ENCODE results near the gene NXN.
A peak's percentile ranks its signal among the peaks of the same experiment; 100 is the strongest.

The NXN gene

DNA sequence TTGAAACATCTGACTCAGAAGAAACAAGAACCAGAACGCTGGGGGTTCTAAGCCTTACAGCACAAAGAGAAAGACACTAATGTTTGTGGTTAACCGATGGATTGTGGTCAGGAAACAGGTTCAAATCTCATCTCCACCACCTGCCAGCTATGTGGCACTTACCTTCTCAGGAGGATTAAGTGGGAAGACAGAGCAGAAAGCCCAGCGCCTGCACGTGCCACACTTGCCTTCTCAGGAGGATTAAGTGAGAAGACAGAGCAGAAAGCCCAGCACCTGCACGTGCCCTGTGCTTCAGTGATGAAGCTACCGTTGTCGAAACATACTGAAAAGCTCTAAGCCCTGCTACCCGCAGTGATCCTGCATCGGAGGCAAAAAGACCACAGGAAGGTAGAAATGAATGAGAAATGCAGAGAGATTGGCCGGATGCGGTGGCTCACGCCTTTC is 90.6 kb downstream of the NXN start:
- no peaks in the 10 kb centered on the region for H3K4me1 ChIP-seq (ENCODE audit: control insufficient read depth in 1 of 2, insufficient read depth in 2 of 2, low read length in 2 of 2)

DNA sequence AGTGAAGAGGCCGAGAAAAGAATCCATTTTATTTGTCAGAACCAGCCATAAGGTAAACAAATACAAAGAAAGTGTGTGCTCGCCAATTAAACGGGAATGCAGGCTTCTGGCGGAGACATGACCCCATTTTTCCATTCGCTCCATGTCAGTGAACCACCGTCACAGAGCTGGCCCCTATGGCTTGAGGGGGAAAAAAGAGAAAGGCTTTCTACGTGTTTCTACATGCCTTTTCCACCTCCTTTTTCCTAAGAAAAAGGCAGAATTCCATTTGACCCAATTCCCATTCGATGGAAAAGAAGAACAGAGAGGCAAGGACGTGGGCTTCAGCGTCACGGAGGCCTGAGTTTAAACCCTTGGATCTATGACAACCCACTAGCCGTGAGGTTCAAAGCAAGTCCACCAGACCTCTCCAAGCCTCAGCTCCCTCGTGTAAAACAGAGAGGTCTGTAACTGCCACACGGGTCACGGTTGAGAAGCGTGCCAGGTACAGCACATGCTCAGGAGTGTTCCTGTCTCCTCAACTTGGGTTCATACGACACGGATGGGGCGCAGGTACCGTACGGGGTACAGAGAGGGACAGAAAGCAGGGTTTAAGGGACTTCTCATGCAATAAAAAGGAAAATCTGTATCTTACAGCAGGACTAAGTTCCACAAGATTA is 91.9 kb downstream of the NXN start:
- H3K27ac ChIP-seq (ENCODE audit: low read depth, low read length) = no peak overlapping the region
- no peaks in the 10 kb centered on the region for H3K27me3 ChIP-seq (ENCODE audit: control insufficient read depth in 1 of 2, insufficient read depth in 2 of 2, low read length in 2 of 2)
- H3K9ac ChIP-seq (ENCODE audit: low read depth in 1 of 2, low read length in 2 of 2) = no peak overlapping the region
- no peak overlapping the region for H3K4me3 ChIP-seq (ENCODE audit: low read depth in 1 of 2, low read length in 2 of 2)
- no peaks in the 10 kb centered on the region for H3K36me3 ChIP-seq (ENCODE audit: control insufficient read depth in 1 of 2, insufficient read depth in 2 of 2, low read length in 2 of 2)
- H3K9me3 ChIP-seq (ENCODE audit: control insufficient read depth in 1 of 2, low read length in 2 of 2) = no peaks in the 10 kb centered on the region
- no peaks in the 10 kb centered on the region for H3K4me1 ChIP-seq (ENCODE audit: control insufficient read depth in 1 of 2, insufficient read depth in 2 of 2, low read length in 2 of 2)

More for the DNA sequence above, 90.6 kb downstream of the NXN start:
- Histone ChIP-seq H3K4me3 (ENCODE audit: low read depth in 1 of 2, low read length in 2 of 2) (no peak overlapping the region), H3K36me3 (ENCODE audit: control insufficient read depth in 1 of 2, insufficient read depth in 2 of 2, low read length in 2 of 2) (no peaks in the 10 kb centered on the region), H3K27ac (ENCODE audit: low read depth, low read length) (no peak overlapping the region), H3K27me3 (ENCODE audit: control insufficient read depth in 1 of 2, insufficient read depth in 2 of 2, low read length in 2 of 2) (no peaks in the 10 kb centered on the region), H3K9ac (ENCODE audit: low read depth in 1 of 2, low read length in 2 of 2) (no peak overlapping the region), H3K9me3 (ENCODE audit: control insufficient read depth in 1 of 2, low read length in 2 of 2) (no peaks in the 10 kb centered on the region)

DNA sequence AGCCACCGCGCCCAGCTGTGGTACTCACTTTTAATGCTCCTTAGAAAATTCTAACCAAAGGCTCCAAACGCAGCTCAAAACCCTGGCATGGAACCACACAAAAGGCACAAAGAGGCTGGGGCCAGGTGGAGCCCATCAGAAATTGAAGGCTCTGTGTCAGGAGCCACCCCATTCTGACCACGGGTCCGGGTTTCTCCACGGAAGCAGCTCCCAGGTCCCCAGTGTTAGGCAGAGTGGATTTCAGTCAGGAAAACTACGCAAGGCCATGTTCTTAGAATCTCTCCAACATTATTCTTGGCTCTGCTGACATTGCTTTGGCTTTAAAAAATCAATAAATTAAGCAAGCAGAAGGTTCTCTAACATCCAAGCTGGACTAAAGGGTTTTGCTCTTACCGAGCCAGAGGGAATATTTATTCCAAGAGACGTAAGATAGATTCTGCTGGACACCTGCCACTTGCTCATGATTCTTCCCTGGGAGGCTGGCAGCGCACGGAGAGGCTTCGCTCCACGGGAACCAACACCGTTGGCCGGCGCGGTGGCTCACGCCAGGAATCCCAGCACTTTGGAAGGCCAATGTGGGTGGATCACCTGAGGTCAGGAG is 93.5 kb downstream of the NXN start:
- no peaks in the 10 kb centered on the region for H3K4me1 ChIP-seq (ENCODE audit: control insufficient read depth in 1 of 2, insufficient read depth in 2 of 2, low read length in 2 of 2)
- H3K27ac ChIP-seq (ENCODE audit: low read depth, low read length) = no peak overlapping the region
- H3K4me3 ChIP-seq (ENCODE audit: low read depth in 1 of 2, low read length in 2 of 2) = no peak overlapping the region
- H3K9ac ChIP-seq (ENCODE audit: low read depth in 1 of 2, low read length in 2 of 2) = no peak overlapping the region
- no peaks in the 10 kb centered on the region for H3K9me3 ChIP-seq (ENCODE audit: control insufficient read depth in 1 of 2, low read length in 2 of 2)
- no peaks in the 10 kb centered on the region for H3K36me3 ChIP-seq (ENCODE audit: control insufficient read depth in 1 of 2, insufficient read depth in 2 of 2, low read length in 2 of 2)
- H3K27me3 ChIP-seq (ENCODE audit: control insufficient read depth in 1 of 2, insufficient read depth in 2 of 2, low read length in 2 of 2) = no peaks in the 10 kb centered on the region

DNA sequence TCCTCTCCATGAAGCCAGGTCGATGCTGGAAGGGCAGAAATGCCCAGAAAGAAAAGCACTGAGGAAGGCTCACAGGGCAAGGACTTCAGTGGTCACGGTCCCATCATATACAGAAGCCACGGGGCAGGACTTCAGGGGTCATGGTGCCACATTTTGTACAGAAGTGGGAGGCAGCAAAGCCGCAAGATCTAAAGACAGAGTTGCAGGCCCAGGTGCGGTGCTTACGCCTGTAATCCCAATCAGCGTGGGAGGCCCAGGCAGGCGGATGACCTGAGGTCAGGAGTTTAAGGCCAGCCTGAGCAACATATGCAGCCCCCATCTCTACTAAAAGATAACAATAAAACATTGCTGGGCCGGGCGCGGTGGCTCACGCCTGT is 96.0 kb downstream of the NXN start:
- Histone ChIP-seq H3K36me3 (ENCODE audit: control insufficient read depth in 1 of 2, insufficient read depth in 2 of 2, low read length in 2 of 2) (no peaks in the 10 kb centered on the region), H3K9me3 (ENCODE audit: control insufficient read depth in 1 of 2, low read length in 2 of 2) (no peaks in the 10 kb centered on the region), H3K27ac (ENCODE audit: low read depth, low read length) (peak overlapping the region; percentile 13), H3K4me1 (ENCODE audit: control insufficient read depth in 1 of 2, insufficient read depth in 2 of 2, low read length in 2 of 2) (peaks cover 0 to 7% of the 10 kb centered on the region in 2 donors), H3K4me3 (ENCODE audit: low read depth in 1 of 2, low read length in 2 of 2) (no peak overlapping the region), H3K27me3 (ENCODE audit: control insufficient read depth in 1 of 2, insufficient read depth in 2 of 2, low read length in 2 of 2) (no peaks in the 10 kb centered on the region), H3K9ac (ENCODE audit: low read depth in 1 of 2, low read length in 2 of 2) (no peak overlapping the region)

DNA sequence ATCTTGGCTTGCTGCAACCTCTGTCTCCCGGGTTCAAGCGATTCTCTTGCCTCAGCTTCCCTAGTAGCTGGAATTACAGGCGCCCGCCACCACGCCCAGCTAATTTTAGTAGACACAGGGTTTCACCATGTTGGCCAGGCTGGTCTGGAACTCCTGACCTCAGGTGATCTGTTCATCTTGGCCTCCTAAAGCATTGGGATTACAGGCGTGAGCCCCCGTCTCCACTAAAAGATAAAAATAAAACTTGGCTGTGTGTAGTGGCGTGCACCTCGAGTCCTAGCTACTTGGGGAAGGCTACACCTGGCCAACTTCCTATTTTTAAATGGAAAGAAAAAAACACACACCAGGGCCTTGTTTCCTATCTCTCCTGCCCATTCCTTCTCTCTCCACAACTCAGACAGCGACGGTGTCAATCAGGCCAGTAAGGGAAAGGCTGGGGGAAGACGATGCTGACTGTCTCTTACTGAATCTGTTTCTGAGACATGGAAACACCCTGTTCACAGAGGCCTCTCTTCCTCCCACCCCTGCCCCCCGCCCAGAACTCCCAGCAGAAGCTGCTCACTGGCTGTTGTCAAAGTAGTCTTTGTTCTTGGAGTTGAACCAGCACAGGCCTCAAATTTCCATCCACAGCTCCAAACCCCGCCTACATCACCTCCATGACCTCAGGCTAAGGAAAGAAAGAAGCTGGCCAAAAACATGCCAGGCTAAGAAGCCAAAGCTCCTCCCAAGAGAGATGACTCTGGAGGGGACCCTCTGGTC is 96.6 kb downstream of the NXN start:
- H3K27ac ChIP-seq (ENCODE audit: low read depth, low read length) = no peak overlapping the region
- H3K4me1 ChIP-seq (ENCODE audit: control insufficient read depth in 1 of 2, insufficient read depth in 2 of 2, low read length in 2 of 2) = peaks cover 0 to 7% of the 10 kb centered on the region in 2 donors
- H3K9me3 ChIP-seq (ENCODE audit: control insufficient read depth in 1 of 2, low read length in 2 of 2) = no peaks in the 10 kb centered on the region
- no peaks in the 10 kb centered on the region for H3K27me3 ChIP-seq (ENCODE audit: control insufficient read depth in 1 of 2, insufficient read depth in 2 of 2, low read length in 2 of 2)
- no peaks in the 10 kb centered on the region for H3K36me3 ChIP-seq (ENCODE audit: control insufficient read depth in 1 of 2, insufficient read depth in 2 of 2, low read length in 2 of 2)
- H3K9ac ChIP-seq (ENCODE audit: low read depth in 1 of 2, low read length in 2 of 2) = no peak overlapping the region
- H3K4me3 ChIP-seq (ENCODE audit: low read depth in 1 of 2, low read length in 2 of 2) = no peak overlapping the region

DNA sequence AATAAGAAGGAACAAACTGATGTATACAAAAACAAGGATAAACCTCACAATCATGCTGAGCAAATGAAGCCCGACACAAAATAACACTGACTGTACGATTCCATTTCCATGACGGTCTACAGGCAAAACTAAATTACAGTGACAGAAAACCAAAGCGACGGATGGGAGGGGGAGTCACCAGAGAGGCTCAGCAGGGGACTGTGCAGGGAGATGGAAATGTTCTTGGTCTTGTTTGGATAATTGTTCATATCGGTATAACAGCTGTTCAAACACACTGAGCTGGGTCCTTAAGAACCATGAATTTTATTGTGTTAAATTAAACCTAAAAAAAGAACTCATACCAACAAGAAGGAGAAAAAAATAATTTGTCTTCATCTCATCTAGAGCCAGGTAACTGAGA is 97.8 kb downstream of the NXN start:
- Histone ChIP-seq H3K27ac (ENCODE audit: low read depth, low read length) (no peak overlapping the region), H3K9me3 (ENCODE audit: control insufficient read depth in 1 of 2, low read length in 2 of 2) (no peaks in the 10 kb centered on the region), H3K36me3 (ENCODE audit: control insufficient read depth in 1 of 2, insufficient read depth in 2 of 2, low read length in 2 of 2) (no peaks in the 10 kb centered on the region), H3K27me3 (ENCODE audit: control insufficient read depth in 1 of 2, insufficient read depth in 2 of 2, low read length in 2 of 2) (no peaks in the 10 kb centered on the region), H3K9ac (ENCODE audit: low read depth in 1 of 2, low read length in 2 of 2) (no peak overlapping the region), H3K4me1 (ENCODE audit: control insufficient read depth in 1 of 2, insufficient read depth in 2 of 2, low read length in 2 of 2) (peaks cover 0 to 7% of the 10 kb centered on the region in 2 donors), H3K4me3 (ENCODE audit: low read depth in 1 of 2, low read length in 2 of 2) (no peak overlapping the region)

DNA sequence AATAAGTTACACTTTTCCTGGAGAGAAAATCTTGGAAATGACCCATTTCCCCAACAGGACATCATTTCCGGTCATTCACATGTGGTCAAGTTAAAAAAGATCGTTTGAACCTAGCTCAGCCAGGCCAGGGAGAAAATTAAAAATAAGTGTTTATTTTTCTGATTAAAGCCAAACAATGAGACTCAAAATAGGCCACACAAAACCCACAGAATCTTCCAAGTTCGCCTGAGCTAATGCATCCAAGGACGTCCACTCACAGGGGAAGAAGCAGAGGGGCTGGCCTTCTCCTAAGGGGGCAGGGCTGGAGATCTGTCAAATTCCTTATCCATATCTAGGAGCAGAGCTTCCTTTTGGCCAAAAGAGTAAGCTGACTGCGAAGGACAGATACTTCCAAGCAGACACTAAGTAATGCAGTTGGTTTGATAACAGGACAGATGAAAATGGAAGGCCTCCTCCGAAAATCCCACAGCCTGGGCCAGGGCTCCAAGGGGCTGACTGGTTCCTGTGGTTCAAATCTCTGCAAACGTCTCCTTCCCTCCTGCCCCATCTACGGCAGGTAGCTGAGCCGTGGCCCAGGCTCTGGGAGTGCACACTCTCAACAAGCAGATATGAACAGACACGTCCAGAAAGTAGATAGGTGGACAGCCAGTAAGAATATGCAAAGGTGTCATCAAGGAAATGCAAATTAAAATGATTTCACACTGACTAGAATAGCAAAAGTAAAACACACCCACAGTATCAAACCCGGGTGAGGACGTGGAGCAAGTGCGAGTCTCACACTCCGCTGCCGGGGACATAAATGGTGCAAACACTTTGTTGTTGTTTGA is 98.9 kb downstream of the NXN start:
- H3K4me1 ChIP-seq (ENCODE audit: control insufficient read depth in 1 of 2, insufficient read depth in 2 of 2, low read length in 2 of 2) = peaks cover 0 to 7% of the 10 kb centered on the region in 2 donors
- no peaks in the 10 kb centered on the region for H3K9me3 ChIP-seq (ENCODE audit: control insufficient read depth in 1 of 2, low read length in 2 of 2)
- H3K27ac ChIP-seq (ENCODE audit: low read depth, low read length) = peak overlapping the region; percentile 2
- no peak overlapping the region for H3K4me3 ChIP-seq (ENCODE audit: low read depth in 1 of 2, low read length in 2 of 2)
- H3K36me3 ChIP-seq (ENCODE audit: control insufficient read depth in 1 of 2, insufficient read depth in 2 of 2, low read length in 2 of 2) = no peaks in the 10 kb centered on the region
- H3K9ac ChIP-seq (ENCODE audit: low read depth in 1 of 2, low read length in 2 of 2) = no peak overlapping the region
- no peaks in the 10 kb centered on the region for H3K27me3 ChIP-seq (ENCODE audit: control insufficient read depth in 1 of 2, insufficient read depth in 2 of 2, low read length in 2 of 2)

DNA sequence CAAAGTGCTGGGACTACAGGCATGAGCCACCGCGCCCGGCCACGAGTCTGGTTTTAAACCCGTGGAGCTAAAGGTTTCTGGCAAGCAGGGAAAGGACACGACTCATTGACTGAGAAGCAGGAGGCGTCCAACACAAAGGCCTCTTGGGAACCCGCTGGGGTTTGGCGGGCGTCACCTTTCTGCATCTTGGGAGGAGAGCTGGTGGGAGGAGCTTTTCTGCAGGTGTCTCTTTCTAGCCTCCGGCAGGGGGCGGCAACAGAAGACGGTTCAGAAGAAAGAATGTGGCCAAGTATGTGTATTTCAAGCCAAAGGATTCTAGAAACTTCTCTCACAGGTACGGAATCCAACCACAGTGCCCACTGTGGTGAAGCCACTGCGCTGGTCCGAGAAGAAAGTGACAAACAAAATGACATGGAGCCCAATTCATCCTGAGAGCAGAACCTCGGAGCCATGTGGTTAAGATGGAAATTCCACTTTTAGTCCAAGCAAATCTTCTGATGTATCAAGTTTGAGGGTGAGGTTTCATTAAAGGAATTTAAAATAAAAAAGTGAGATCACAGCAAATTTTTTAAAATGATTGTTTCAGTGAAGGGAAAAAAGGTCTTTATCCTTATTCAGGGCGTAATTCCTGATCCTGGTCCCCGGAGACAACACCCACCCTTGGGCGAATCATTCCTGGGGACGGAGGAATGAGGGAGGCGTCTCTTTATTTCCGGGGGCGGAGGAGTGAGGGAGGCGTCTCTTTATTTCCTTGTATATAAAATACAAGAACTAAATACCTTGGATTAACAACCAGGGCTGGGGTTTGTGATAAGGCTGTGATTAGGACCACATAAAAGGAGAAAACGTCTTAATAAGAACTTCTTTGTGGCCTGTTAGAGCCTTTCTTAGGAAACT is 99.8 kb downstream of the NXN start:
- peak overlapping the region in 1 of 2 donors; percentile 13 for H3K4me3 ChIP-seq (ENCODE audit: low read depth in 1 of 2, low read length in 2 of 2)
- H3K9ac ChIP-seq (ENCODE audit: low read depth in 1 of 2, low read length in 2 of 2) = no peak overlapping the region
- H3K9me3 ChIP-seq (ENCODE audit: control insufficient read depth in 1 of 2, low read length in 2 of 2) = no peaks in the 10 kb centered on the region
- peaks cover 0 to 7% of the 10 kb centered on the region in 2 donors for H3K4me1 ChIP-seq (ENCODE audit: control insufficient read depth in 1 of 2, insufficient read depth in 2 of 2, low read length in 2 of 2)
- no peaks in the 10 kb centered on the region for H3K27me3 ChIP-seq (ENCODE audit: control insufficient read depth in 1 of 2, insufficient read depth in 2 of 2, low read length in 2 of 2)
- H3K36me3 ChIP-seq (ENCODE audit: control insufficient read depth in 1 of 2, insufficient read depth in 2 of 2, low read length in 2 of 2) = no peaks in the 10 kb centered on the region
- peak overlapping the region; percentile 38 for H3K27ac ChIP-seq (ENCODE audit: low read depth, low read length)

DNA sequence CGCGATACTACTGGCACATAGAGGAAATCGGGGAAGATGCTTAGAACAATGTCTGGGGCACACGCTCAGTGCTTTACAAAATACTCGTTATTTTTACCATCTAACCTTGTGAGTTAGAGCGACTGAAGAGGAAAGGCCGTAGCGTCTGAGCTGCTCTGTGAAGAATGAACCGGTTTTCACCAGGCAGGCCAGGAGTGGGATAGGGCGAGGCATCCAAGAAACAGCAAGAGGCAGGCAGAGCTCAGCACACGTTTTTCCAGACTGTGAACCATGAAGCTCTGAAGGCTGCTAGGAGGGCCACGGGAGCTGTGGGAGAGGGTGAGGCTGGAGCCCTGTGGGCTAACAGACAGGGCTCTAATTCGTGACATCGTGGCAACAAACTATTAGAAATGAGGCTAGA is 101.9 kb downstream of the NXN start:
- no peaks in the 10 kb centered on the region for H3K9me3 ChIP-seq (ENCODE audit: control insufficient read depth in 1 of 2, low read length in 2 of 2)
- H3K4me3 ChIP-seq (ENCODE audit: low read depth in 1 of 2, low read length in 2 of 2) = no peak overlapping the region
- H3K4me1 ChIP-seq (ENCODE audit: control insufficient read depth in 1 of 2, insufficient read depth in 2 of 2, low read length in 2 of 2) = peaks cover 0 to 7% of the 10 kb centered on the region in 2 donors
- H3K27me3 ChIP-seq (ENCODE audit: control insufficient read depth in 1 of 2, insufficient read depth in 2 of 2, low read length in 2 of 2) = no peaks in the 10 kb centered on the region
- H3K27ac ChIP-seq (ENCODE audit: low read depth, low read length) = no peak overlapping the region
- no peaks in the 10 kb centered on the region for H3K36me3 ChIP-seq (ENCODE audit: control insufficient read depth in 1 of 2, insufficient read depth in 2 of 2, low read length in 2 of 2)
- H3K9ac ChIP-seq (ENCODE audit: low read depth in 1 of 2, low read length in 2 of 2) = no peak overlapping the region
